NK-92 treated with Interleukin-12 subunit alpha and Interleukin-12 subunit beta, amount 100 ng/mL, for 24 hours (cell line): Measurements from ENCODE around the gene TMEM176B.
"Not testable (repeated sequence)": the region's sequence is repeated elsewhere in the genome, so short reads cannot be mapped to it uniquely, and the experiment has no call there.

Source experiments
- DNase-seq: peaks from one replicate; lab custom pipeline; 2025; lab: John Stamatoyannopoulos, UW

TMEM176B gene

GRCh38 chr7:150823043-150823442 is 22.9 kb upstream of the TMEM176B start:
- no peak for DNase-seq

- DNase-seq = no peak
These were observed 20.5 kb upstream of the TMEM176B start for GRCh38 chr7:150820578-150821198.

GRCh38 chr7:150820148-150820547 is 20.0 kb upstream of the TMEM176B start:
- DNase-seq = no peak

- no peak for DNase-seq
These were observed 18.8 kb upstream of the TMEM176B start for GRCh38 chr7:150818971-150819370.

- DNase-seq = no peak
These were observed 14.3 kb upstream of the TMEM176B start for GRCh38 chr7:150814328-150815001.

GRCh38 chr7:150807616-150808438 is 7.7 kb upstream of the TMEM176B start:
- not testable (repeated sequence) for DNase-seq

GRCh38 chr7:150806863-150807262 is 6.7 kb upstream of the TMEM176B start:
- DNase-seq = no peak

GRCh38 chr7:150806454-150806853 is 6.3 kb upstream of the TMEM176B start:
- DNase-seq = no peak

GRCh38 chr7:150805864-150806263 is 5.7 kb upstream of the TMEM176B start:
- no peak for DNase-seq

GRCh38 chr7:150804802-150805201 is 4.6 kb upstream of the TMEM176B start:
- DNase-seq = no peak

- no peak for DNase-seq
These were observed 3.1 kb upstream of the TMEM176B start for GRCh38 chr7:150803161-150803860.

- DNase-seq = no peak
These were observed 2.0 kb upstream of the TMEM176B start for GRCh38 chr7:150801946-150802771.

GRCh38 chr7:150801242-150801945 is 1.2 kb upstream of the TMEM176B start:
- DNase-seq = no peak

- no peak for DNase-seq
These were observed 547 bp upstream of the TMEM176B start, which contains the start of gene TMEM176A for GRCh38 chr7:150800581-150801241. Gene TMEM176A, plus strand, starts transcription at chr7:150800769. Its CDS starts 782 bp downstream, at chr7:150801551.

- DNase-seq = no peak
These were observed 1.0 kb downstream of the TMEM176B start for GRCh38 chr7:150799156-150799555.

GRCh38 chr7:150797661-150798060 is 2.5 kb downstream of the TMEM176B start:
- no peak for DNase-seq

GRCh38 chr7:150793569-150794238 is 6.5 kb downstream of the TMEM176B start:
- DNase-seq = no peak

- no peak for DNase-seq
These were observed 8.3 kb downstream of the TMEM176B start for GRCh38 chr7:150791746-150792452.

GRCh38 chr7:150791304-150791703 is 8.9 kb downstream of the TMEM176B start:
- DNase-seq = no peak
